Suprapubic skin (tissue), 4 donors: Measurements from ENCODE around the gene CCDC63. TPM values are rescaled to one million over a fixed set of nuclear protein-coding genes. Genes with fewer than 3 reads are reported as not detected.

Experiments
- DNase-seq, 2 donors: peaks; one replicate each; pipeline ENCODE4 v3.0.0-alpha.2; 2019; ENCODE audit warnings: low spot score in 2 of 2
- H3K27ac ChIP-seq: fragments of 200-600 bp; sonication (generic); one replicate; pipeline ENCODE4 v1.5.1; 2019
- H3K27me3 ChIP-seq: fragments of 200-600 bp; sonication (generic); one replicate; pipeline ENCODE4 v1.5.1; 2019
- H3K36me3 ChIP-seq: fragments of 200-600 bp; sonication (generic); one replicate; pipeline ENCODE4 v1.5.1; 2019
- H3K4me1 ChIP-seq: fragments of 200-600 bp; sonication (generic); one replicate; pipeline ENCODE4 v1.5.1; 2019
- H3K4me3 ChIP-seq: fragments of 200-600 bp; sonication (generic); one replicate; pipeline ENCODE4 v1.5.1; 2019; ENCODE audit warnings: mild to moderate bottlenecking
- H3K9me3 ChIP-seq: fragments of 200-600 bp; sonication (generic); one replicate; pipeline ENCODE4 v1.5.1; 2019
- EP300 ChIP-seq: sonication (generic); formaldehyde crosslinking; IDR thresholded peaks from one replicate; pipeline ENCODE4 v1.6.1; 2017; ENCODE audit warnings: antibody characterized with exemption
- POLR2A ChIP-seq, 2 donors: fragments of 450-650 bp; IDR thresholded peaks; one replicate each; pipeline ENCODE4 v1.6.1; 2017; ENCODE audit warnings: antibody characterized with exemption in 2 of 2, mild to moderate bottlenecking in 2 of 2, moderate library complexity in 2 of 2
- POLR2AphosphoS5 ChIP-seq, 3 donors: sonication (generic); formaldehyde crosslinking; IDR thresholded peaks; one replicate each; pipeline ENCODE4 v1.6.1; 2017; ENCODE audit warnings: antibody characterized with exemption in 3 of 3
- WGBS: methylation state at CpG from one replicate; pipeline ENCODE4 v1.1.5; 2018; 5-methylcytosine and 5-hydroxymethylcytosine counted together
- total RNA-seq, 4 donors: library from RNA; depleted of rRNA; stranded (reverse); fragments of >200 nt; gene quantifications; one replicate each; pipeline ENCODE4 v1.1.0, GENCODE V29; 2016
- TF ChIP-seq, protein P1 (sequence below), 2 donors: fragments of 200-600 bp in 1 of 2; fragments of 450-650 bp in 1 of 2; sonication (generic) in 1 of 2; IDR thresholded peaks; one replicate each; pipeline ENCODE4 v1.5.1; 2016 to 2019; ENCODE audit warnings: antibody characterized with exemption in 2 of 2, mild to moderate bottlenecking in 1 of 2, moderate library complexity in 1 of 2

CCDC63 gene
- total RNA-seq, 4 donors from 2014 or later, result not detected

DNA sequence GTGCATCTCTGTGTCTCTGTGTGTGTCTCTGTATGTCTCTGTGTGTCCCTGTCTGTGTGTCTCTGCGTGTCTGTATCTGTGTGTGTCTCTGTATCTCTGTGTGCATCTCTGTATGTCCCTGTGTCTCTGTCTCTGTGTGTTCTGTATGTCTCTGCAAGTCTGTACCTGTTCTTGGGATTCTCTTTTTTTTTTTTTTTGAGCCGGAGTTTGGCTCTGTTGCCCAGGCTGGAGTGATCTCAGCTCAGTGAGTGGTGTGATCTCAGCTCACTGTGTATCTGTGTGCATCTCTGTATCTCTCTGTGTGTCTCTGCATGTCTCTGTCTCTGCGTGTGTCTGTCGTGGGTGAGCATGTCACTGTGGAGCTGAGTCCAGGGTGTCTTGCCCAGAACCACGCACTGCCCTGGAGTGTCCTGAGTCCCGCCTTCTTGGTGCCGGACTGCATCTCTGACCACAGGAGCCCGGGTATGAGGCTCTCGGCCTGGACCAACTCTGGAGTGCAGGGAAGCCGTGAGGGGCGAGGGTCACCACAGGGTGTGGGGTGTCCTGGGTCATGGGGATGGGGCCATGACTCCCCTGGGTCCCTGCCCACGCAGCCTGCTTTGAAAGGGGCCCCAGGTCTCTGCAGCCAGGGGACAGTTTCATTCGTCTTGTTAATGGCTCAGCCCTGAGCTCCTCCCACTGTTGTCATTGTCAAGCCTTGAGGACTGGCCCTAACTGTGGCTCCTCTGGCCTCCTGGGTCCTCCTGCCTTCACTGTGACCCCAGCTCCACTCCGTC lies 61.8 kb downstream of the CCDC63 start:
- H3K4me3 ChIP-seq, result no peak overlapping the region
- WGBS, result 65% methylated on average over 9 of the region's 14 CpGs
- no peaks in the 10 kb centered on the region for H3K9me3 ChIP-seq
- H3K27ac ChIP-seq, result no peak overlapping the region
- H3K4me1 ChIP-seq, result peaks cover 3% of the 10 kb centered on the region
- TF ChIP-seq, protein P1, sequence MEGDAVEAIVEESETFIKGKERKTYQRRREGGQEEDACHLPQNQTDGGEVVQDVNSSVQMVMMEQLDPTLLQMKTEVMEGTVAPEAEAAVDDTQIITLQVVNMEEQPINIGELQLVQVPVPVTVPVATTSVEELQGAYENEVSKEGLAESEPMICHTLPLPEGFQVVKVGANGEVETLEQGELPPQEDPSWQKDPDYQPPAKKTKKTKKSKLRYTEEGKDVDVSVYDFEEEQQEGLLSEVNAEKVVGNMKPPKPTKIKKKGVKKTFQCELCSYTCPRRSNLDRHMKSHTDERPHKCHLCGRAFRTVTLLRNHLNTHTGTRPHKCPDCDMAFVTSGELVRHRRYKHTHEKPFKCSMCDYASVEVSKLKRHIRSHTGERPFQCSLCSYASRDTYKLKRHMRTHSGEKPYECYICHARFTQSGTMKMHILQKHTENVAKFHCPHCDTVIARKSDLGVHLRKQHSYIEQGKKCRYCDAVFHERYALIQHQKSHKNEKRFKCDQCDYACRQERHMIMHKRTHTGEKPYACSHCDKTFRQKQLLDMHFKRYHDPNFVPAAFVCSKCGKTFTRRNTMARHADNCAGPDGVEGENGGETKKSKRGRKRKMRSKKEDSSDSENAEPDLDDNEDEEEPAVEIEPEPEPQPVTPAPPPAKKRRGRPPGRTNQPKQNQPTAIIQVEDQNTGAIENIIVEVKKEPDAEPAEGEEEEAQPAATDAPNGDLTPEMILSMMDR (IDR thresholded peaks at IDR 0.05), result no peak
- TF ChIP-seq POLR2AphosphoS5 (IDR thresholded peaks at IDR 0.05) (no peak), POLR2A (IDR thresholded peaks at IDR 0.05) (no peak), EP300 (no peak)
- peaks cover 10% of the 10 kb centered on the region for H3K27me3 ChIP-seq
- DNase-seq, result no peak
- no peaks in the 10 kb centered on the region for H3K36me3 ChIP-seq

DNA sequence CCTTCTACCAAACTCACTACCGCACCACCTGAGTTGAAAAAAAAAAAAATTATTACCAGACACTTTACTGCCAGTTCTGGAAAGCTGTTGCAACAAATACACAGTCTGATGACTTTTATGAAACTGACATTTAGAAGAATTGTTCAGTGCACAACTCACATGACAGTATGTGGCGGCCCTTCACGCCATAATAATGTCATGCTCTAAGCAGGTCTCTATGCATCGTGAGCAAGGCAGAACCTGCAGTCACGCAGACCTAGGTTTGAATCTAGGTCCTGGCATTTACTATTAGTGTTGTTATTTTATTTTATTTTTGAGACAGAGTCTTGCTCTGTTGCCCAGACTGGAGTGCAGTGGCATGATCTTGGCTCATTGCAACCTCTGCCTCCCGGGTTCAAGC lies 65.5 kb downstream of the CCDC63 start:
- TF ChIP-seq EP300, result no peak
- TF ChIP-seq, protein P1 (IDR thresholded peaks at IDR 0.05), result no peak
- no peak for TF ChIP-seq POLR2A (IDR thresholded peaks at IDR 0.05)
- TF ChIP-seq POLR2AphosphoS5 (IDR thresholded peaks at IDR 0.05), result no peak
- no peak overlapping the region for H3K27ac ChIP-seq
- no peaks in the 10 kb centered on the region for H3K9me3 ChIP-seq
- H3K27me3 ChIP-seq, result peaks cover 7% of the 10 kb centered on the region
- peaks cover 3% of the 10 kb centered on the region for H3K4me1 ChIP-seq
- H3K36me3 ChIP-seq, result no peaks in the 10 kb centered on the region
- no peak for DNase-seq
- no peak overlapping the region for H3K4me3 ChIP-seq
- 84% methylated on average over 6 of the region's 6 CpGs for WGBS

DNA sequence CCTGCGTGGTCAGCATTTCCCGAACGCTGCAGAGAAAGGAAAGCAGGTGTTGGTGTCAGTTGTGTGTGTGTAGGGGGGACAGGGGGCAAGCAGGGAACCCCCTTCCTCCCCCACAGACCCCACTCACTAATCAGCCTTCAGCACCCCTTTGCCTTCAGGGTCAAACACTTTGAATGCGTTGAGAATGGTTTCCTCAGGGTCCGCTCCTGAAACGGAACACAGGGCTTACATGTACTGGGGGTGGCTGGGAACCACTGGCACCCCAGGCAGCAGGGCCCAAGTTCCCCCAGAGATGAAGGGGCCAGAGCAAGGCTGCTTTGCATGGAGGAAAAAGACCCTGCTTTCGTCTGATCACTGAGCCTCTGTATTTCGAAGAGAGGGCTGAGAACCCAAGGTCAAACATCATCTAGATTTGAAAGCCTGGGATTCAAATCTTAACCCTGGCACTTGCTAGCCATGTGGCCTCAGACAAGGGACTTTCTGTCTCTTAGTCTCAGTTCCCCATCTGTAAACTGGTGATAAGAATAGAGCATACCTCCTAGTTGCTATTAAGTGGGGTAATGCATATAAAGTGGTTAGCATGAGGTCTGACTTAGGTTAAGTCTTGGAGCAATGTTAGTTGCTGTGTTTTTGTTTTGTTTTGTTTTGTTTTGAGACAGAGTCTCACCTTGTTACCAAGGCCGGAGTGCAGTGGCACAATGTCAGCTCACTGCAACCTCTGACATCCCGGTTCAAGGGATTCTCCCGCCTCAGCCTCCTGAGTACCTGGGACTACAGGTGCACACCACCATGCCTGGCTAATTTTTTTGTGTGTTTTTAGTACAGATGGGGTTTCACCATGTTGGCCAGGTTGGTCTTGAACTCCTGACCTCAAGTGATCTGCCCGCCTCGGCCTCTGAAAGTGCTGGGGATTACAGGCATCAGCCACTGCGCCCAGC lies 66.6 kb downstream of the CCDC63 start:
- Histone ChIP-seq H3K9me3 (no peaks in the 10 kb centered on the region), H3K4me3 (no peak overlapping the region), H3K27ac (no peak overlapping the region), H3K27me3 (peaks cover 12% of the 10 kb centered on the region), H3K4me1 (no peaks in the 10 kb centered on the region), H3K36me3 (no peaks in the 10 kb centered on the region)
- no peak for DNase-seq
- 86% methylated on average over 14 of the region's 14 CpGs for WGBS
- TF ChIP-seq POLR2A (IDR thresholded peaks at IDR 0.05), result no peak
- no peak for TF ChIP-seq POLR2AphosphoS5 (IDR thresholded peaks at IDR 0.05)
- no peak for TF ChIP-seq EP300
- TF ChIP-seq, protein P1 (IDR thresholded peaks at IDR 0.05), result no peak

DNA sequence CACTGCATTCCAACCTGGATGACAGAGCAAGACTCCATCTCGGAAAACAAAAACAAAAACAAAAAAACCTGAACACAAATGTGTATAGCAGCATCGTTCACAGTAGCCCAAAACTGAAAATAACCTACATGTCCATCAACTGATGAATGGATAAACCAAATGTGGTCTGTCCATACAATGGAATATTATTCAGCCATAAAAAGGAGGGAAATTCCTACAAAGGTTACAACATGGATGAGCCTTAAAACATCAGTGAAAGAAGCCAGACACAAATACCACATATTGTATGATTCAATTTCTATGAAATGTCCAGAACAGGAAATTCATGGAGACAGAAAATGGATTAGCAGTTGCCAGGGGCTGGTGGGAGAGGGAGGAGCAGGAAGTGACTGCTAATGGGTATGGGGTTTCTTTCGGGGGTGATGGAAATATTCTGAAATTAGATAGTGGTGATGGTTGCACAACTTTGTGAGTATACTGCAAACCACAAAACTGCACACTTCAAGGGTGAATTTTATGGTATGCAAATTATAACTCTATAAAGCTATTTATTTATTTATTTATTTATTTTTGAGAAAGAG lies 69.6 kb downstream of the CCDC63 start:
- peaks cover 21% of the 10 kb centered on the region for H3K27me3 ChIP-seq
- H3K27ac ChIP-seq, result no peak overlapping the region
- H3K4me1 ChIP-seq, result no peaks in the 10 kb centered on the region
- H3K9me3 ChIP-seq, result no peaks in the 10 kb centered on the region
- 75% methylated on average over 3 of the region's 3 CpGs for WGBS
- no peaks in the 10 kb centered on the region for H3K36me3 ChIP-seq
- TF ChIP-seq, protein P1 (IDR thresholded peaks at IDR 0.05), result no peak
- no peak for TF ChIP-seq POLR2A (IDR thresholded peaks at IDR 0.05)
- no peak for TF ChIP-seq EP300
- no peak for TF ChIP-seq POLR2AphosphoS5 (IDR thresholded peaks at IDR 0.05)
- DNase-seq, result no peak
- H3K4me3 ChIP-seq, result no peak overlapping the region
